K562 (cell line): ENCODE data around the gene ASB2. TPM values are rescaled to one million over a fixed set of nuclear protein-coding genes. Genes with fewer than 3 reads are reported as not detected.

Source experiments
- ATAC-seq: fragments of 200-7000 bp; cut with Tn5 transposase; 3 replicates; pipeline ENCODE4 v1.9.1; 2020; ENCODE audit warnings: moderate library complexity
- BruUV-seq: library from RNA; stranded (reverse); fragments of 400-500 nt; replicated peaks from 2 replicates; lab custom pipeline; 2021; lab: Mats Ljungman, UMichigan
- CTCF ChIA-PET: fragments of 300-600 bp; formaldehyde crosslinking; extraction: SDS; loops from one replicate; lab custom pipeline; 2021; ENCODE audit warnings: low intra/inter-chr PET ratio; lab: Yijun Ruan, JAX
- POLR2A ChIA-PET: fragments of 300-600, 350-650 bp; sonication (Branson Sonifier 250); formaldehyde crosslinking; extraction: SDS; loops from one replicate; lab custom pipeline; 2021; ENCODE audit warnings: antibody characterized with exemption, inconsistent platforms; lab: Yijun Ruan, JAX
- DNase-seq, 4 experiments: peaks; one replicate each; pipeline versions ENCODE4 v3.0.0 to v3.0.0-alpha.2; 2011 to 2018; ENCODE audit warnings: low spot score in 3 of 4, mixed read lengths in 3 of 4; ENCODE audit errors: extremely low read depth in 1 of 4
- FAIRE-seq: peaks from 2 replicates; lab custom pipeline; 2011; peaks lifted over from hg19 to GRCh38; lab: Jason Lieb, UNC
- H2AFZ ChIP-seq: 2 replicates; pipeline ENCODE4 v1.6.0; 2011; ENCODE audit warnings: low read depth, low read length, control low read depth, inconsistent platforms
- H3K27ac ChIP-seq: fragments of 200-600 bp; 3 replicates; pipeline ENCODE4 v1.8.0; 2011; ENCODE audit warnings: low read depth, mild to moderate bottlenecking, control low read depth, inconsistent platforms, low read length, moderate library complexity, mixed read lengths; ENCODE audit errors: extremely low read depth
- H3K27me3 ChIP-seq, 2 experiments: fragments of 300-600 bp in 1 of 2; 2 replicates in 1 of 2; 3 replicates in 1 of 2; pipeline versions ENCODE4 v1.6.0 to v1.8.0; 2011; ENCODE audit warnings: inconsistent platforms in 2 of 2, low read length in 2 of 2, mild to moderate bottlenecking in 1 of 2, mixed read lengths in 1 of 2, moderate library complexity in 1 of 2; ENCODE audit not compliant: control insufficient read depth in 2 of 2, insufficient read depth in 2 of 2
- H3K36me3 ChIP-seq: fragments of 300-600 bp; 3 replicates; pipeline ENCODE4 v1.8.0; 2011; ENCODE audit warnings: mild to moderate bottlenecking, low read length, inconsistent platforms; ENCODE audit not compliant: control insufficient read depth, insufficient read depth
- H3K4me1 ChIP-seq, 2 experiments: fragments of 200-600 bp in 1 of 2; replicated peaks in 1 of 2; 2 replicates in 1 of 2; 3 replicates in 1 of 2; pipeline versions ENCODE4 v1.5.1 to v1.8.0; 2011; ENCODE audit warnings: inconsistent platforms in 2 of 2, low read length in 2 of 2, mild to moderate bottlenecking in 1 of 2, mixed read lengths in 1 of 2, moderate library complexity in 1 of 2; ENCODE audit not compliant: control insufficient read depth in 2 of 2, insufficient read depth in 2 of 2
- H3K4me2 ChIP-seq: 2 replicates; pipeline ENCODE4 v1.6.1; 2011; ENCODE audit warnings: low read length, control low read depth, inconsistent platforms, mixed read lengths; ENCODE audit not compliant: insufficient read depth
- H3K4me3 ChIP-seq: fragments of 200-600 bp; sonication (generic), shearing (Covaris generic); 2 replicates; pipeline ENCODE4 v1.5.1; 2016; ENCODE audit warnings: control low read depth, inconsistent platforms
- H3K79me2 ChIP-seq: fragments of 200-600 bp; 3 replicates; pipeline ENCODE4 v1.8.0; 2011; ENCODE audit warnings: low read length, inconsistent platforms; ENCODE audit not compliant: control insufficient read depth, insufficient read depth
- H3K9ac ChIP-seq, 2 experiments: 2 replicates each; pipeline versions ENCODE4 v1.6.0 to v1.6.1; 2011; ENCODE audit warnings: low read depth in 2 of 2, low read length in 2 of 2, control low read depth in 1 of 2, inconsistent platforms in 1 of 2, mild to moderate bottlenecking in 1 of 2, mixed read lengths in 1 of 2; ENCODE audit not compliant: insufficient read depth in 1 of 2
- H3K9me1 ChIP-seq: one replicate; pipeline ENCODE4 v1.6.0; 2011; ENCODE audit warnings: inconsistent platforms, mild to moderate bottlenecking, low read length, moderate library complexity; ENCODE audit not compliant: control insufficient read depth, insufficient read depth
- H3K9me3 ChIP-seq: replicated peaks from 2 replicates; pipeline ENCODE4 v1.5.1; 2011; ENCODE audit warnings: low read depth, low read length, inconsistent platforms; ENCODE audit not compliant: control insufficient read depth, insufficient read depth
- H4K20me1 ChIP-seq: replicated peaks from 2 replicates; pipeline ENCODE4 v1.6.1; 2011; ENCODE audit warnings: low read length, inconsistent platforms, mixed read lengths; ENCODE audit not compliant: control insufficient read depth, insufficient read depth
- PBX2 ChIP-seq, 2 experiments: IDR thresholded peaks in 1 of 2; conservative IDR thresholded peaks in 1 of 2; 2 replicates each; pipeline ENCODE4 v1.6.1; 2016; ENCODE audit warnings: low read depth in 2 of 2, mild to moderate bottlenecking in 1 of 2, missing compliant biosample characterization in 1 of 2, missing genetic modification characterization in 1 of 2, moderate library complexity in 1 of 2
- RBFOX2 ChIP-seq: fragments of 200-400 bp; formaldehyde crosslinking; IDR thresholded peaks from 2 replicates; pipeline ENCODE4 v1.6.1; 2017; ENCODE audit warnings: low read depth, mild to moderate bottlenecking, low read length, moderate library complexity
- WGBS: fragments of 100-300 bp; shearing (Covaris generic); methylation state at CpG from one replicate; pipeline ENCODE4 v1.1.6; 2016; ENCODE audit warnings: low coverage, mixed read lengths; ENCODE audit not compliant: insufficient coverage; ENCODE audit errors: missing lambda C conversion rate; 5-methylcytosine and 5-hydroxymethylcytosine counted together
- in situ Hi-C: fragments of 300-500 bp; cut with MboI; formaldehyde crosslinking; loops from 4 replicates; pipeline ENCODE4 v1.15.0; 2018; ENCODE audit warnings: inconsistent platforms, mixed read lengths
- intact Hi-C: fragments of 100-400 bp; cut with micrococcal nuclease; formaldehyde crosslinking; loops from 2 replicates; pipeline ENCODE4 v1.14.2; 2022
- polyA plus RNA-seq, 8 experiments: library from polyadenylated mRNA; depleted of rRNA in 4 of 8; stranded (reverse) in 5 of 8; unstranded in 3 of 8; fragments of >200 nt; fragmentation: Nextera tagmentation in 2 of 8; fragmentation: Illumina TruSeq in 1 of 8; extraction: Ambion mirVana in 2 of 8; extraction: Trizol in 1 of 8; gene quantifications; 2 replicates each; pipeline versions ENCODE4 v1.2.1 to v1.2.3, GENCODE V29; 2011 to 2014; ENCODE audit warnings: inconsistent platforms in 1 of 8, missing spikeins in 1 of 8
- total RNA-seq, 7 experiments: library from RNA; depleted of rRNA in 6 of 7; stranded (reverse); fragments of >200 nt in 6 of 7; fragmentation: Illumina TruSeq in 2 of 7; extraction: Trizol in 2 of 7; gene quantifications; 2 replicates each; pipeline versions ENCODE4 v1.2.1 to v1.2.3, GENCODE V29; 2011 to 2021; ENCODE audit warnings: low replicate concordance in 1 of 7

ASB2 gene
- total and polyA plus RNA-seq, 9 of the 15 experiments (the other 6 are each of a cell fraction or from before 2014, with no cell fraction given) = not detected

DNA sequence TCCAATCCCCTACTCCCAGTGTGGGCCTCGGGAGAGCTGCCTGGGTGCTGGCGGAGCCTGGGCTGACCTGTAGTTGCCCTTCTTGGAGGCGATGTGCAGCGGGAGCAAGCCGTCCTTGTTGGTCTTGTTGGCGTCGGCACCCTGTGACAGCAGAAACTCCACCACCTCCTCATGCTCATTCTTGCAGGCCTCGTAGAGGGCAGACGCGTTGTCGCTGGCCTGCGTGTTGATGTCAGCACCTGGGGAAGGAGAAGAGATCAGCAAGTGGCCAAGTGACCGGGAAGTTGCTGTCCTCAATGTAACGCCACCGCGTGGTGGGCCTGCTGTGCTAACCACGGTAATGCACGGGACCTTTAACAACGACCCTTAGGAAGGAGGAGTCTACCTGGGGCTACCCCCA lies 29.1 kb downstream of the ASB2 start:
- CTCF ChIA-PET = no interaction called here
- H3K4me2 ChIP-seq = no peak overlapping the region
- no peak for FAIRE-seq
- TF ChIP-seq PBX2 (CRISPR knock-in tag; IDR thresholded peaks at IDR 0.05; ENCODE audit: low read depth) (no peak), PBX2 (tag; conservative IDR thresholded peaks at IDR 0.05; ENCODE audit: low read depth) (no peak), RBFOX2 (no peak)
- TF ChIP-seq, all 486 proteins: peak for 0
- peaks cover 4 to 44% of the 10 kb centered on the region in 2 experiments; a peak in 3 of 5 replicates for H3K27me3 ChIP-seq
- DNase-seq (peak in 2 of 4 experiments; percentile 5 to 16), ATAC-seq (peak; percentile 67)
- BruUV-seq = no TSS peak
- POLR2A ChIA-PET = no interaction called here
- no peaks in the 10 kb centered on the region for H3K9me1 ChIP-seq
- H3K36me3 ChIP-seq = no peaks in the 10 kb centered on the region
- H3K4me1 ChIP-seq = peaks cover 0 to 4% of the 10 kb centered on the region in 2 experiments; a peak in 1 of 5 replicates
- 7% methylated on average over 15 of the region's 19 CpGs for WGBS
- in situ Hi-C loops = no loop called here
- no peaks in the 10 kb centered on the region for H3K79me2 ChIP-seq
- no peaks in the 10 kb centered on the region for H3K9me3 ChIP-seq
- no peak overlapping the region for H3K9ac ChIP-seq
- H2AFZ ChIP-seq = no peak overlapping the region
- peaks cover 3% of the 10 kb centered on the region; the same call in 1 of the 2 replicates for H4K20me1 ChIP-seq
- H3K27ac ChIP-seq = no peak overlapping the region
- no peak overlapping the region for H3K4me3 ChIP-seq
- intact Hi-C loops = no loop called here
